IMR-90 (cell line): Measurements from ENCODE around the gene CNIH2. TPM values are rescaled to one million over a fixed set of nuclear protein-coding genes. Genes with fewer than 3 reads are reported as not detected.

ENCODE experiments used
- ATAC-seq: fragments of 200-7000 bp; cut with Tn5 transposase; 2 replicates; pipeline ENCODE4 v1.9.1; 2020; ENCODE audit warnings: low read depth, mild to moderate bottlenecking, moderate library complexity
- BruUV-seq: library from RNA; stranded (reverse); fragments of 400-500 nt; replicated peaks from 2 replicates; lab custom pipeline; 2021; lab: Mats Ljungman, UMichigan
- CTCF ChIA-PET: fragments of 300-600 bp; formaldehyde crosslinking; extraction: SDS; loops from one replicate; lab custom pipeline; 2021; ENCODE audit warnings: antibody characterized with exemption; lab: Yijun Ruan, JAX
- POLR2A ChIA-PET: fragments of 300-600 bp; sonication (Branson Sonifier 250); formaldehyde crosslinking; loops from one replicate; lab custom pipeline; 2022; ENCODE audit warnings: antibody characterized with exemption; ENCODE audit not compliant: unreplicated experiment; lab: Charles Lee
- DNase-seq: peaks from one replicate; pipeline ENCODE4 v3.0.0; 2013
- H2AFZ ChIP-seq: replicated peaks from 2 replicates; pipeline ENCODE3; 2013; ENCODE audit warnings: low read length, mild to moderate bottlenecking; ENCODE audit not compliant: poor library complexity
- H2AK5ac ChIP-seq: 2 replicates; pipeline ENCODE4 v1.6.1; 2013; ENCODE audit warnings: low read depth, low read length, inconsistent platforms
- H2AK9ac ChIP-seq: replicated peaks from 2 replicates; pipeline ENCODE3; 2013; ENCODE audit warnings: mild to moderate bottlenecking, low read depth, low read length, moderate library complexity; ENCODE audit not compliant: poor library complexity
- H2BK120ac ChIP-seq: 2 replicates; pipeline ENCODE4 v1.6.1; 2013; ENCODE audit warnings: low read depth, low read length, inconsistent platforms
- H2BK15ac ChIP-seq: 3 replicates; pipeline ENCODE4 v1.6.1; 2013; ENCODE audit warnings: low read depth, low read length, inconsistent platforms
- H2BK20ac ChIP-seq: 2 replicates; pipeline ENCODE4 v1.6.1; 2013; ENCODE audit warnings: low read depth, mild to moderate bottlenecking, inconsistent platforms, low read length, moderate library complexity
- H2BK5ac ChIP-seq: 2 replicates; pipeline ENCODE4 v1.6.1; 2013; ENCODE audit warnings: mild to moderate bottlenecking, low read depth, low read length, inconsistent platforms; ENCODE audit not compliant: poor library complexity, severe bottlenecking
- H3K14ac ChIP-seq: replicated peaks from 2 replicates; pipeline ENCODE4 v1.6.1; 2013; ENCODE audit warnings: low read depth, low read length, inconsistent platforms
- H3K18ac ChIP-seq: 2 replicates; pipeline ENCODE4 v1.6.1; 2013; ENCODE audit warnings: low read depth, low read length, control low read depth
- H3K23ac ChIP-seq: 2 replicates; pipeline ENCODE4 v1.6.1; 2013; ENCODE audit warnings: low read depth, low read length, inconsistent platforms
- H3K27ac ChIP-seq: 2 replicates; pipeline ENCODE4 v1.5.1; 2013; ENCODE audit warnings: mild to moderate bottlenecking, control low read depth, low read length; ENCODE audit not compliant: insufficient read depth
- H3K27me3 ChIP-seq: 2 replicates; pipeline ENCODE4 v1.6.1; 2013; ENCODE audit warnings: low read length; ENCODE audit not compliant: control insufficient read depth, insufficient read depth
- H3K36me3 ChIP-seq: 2 replicates; pipeline ENCODE4 v1.6.1; 2013; ENCODE audit warnings: low read length, mixed read lengths; ENCODE audit not compliant: control insufficient read depth, insufficient read depth
- H3K4ac ChIP-seq: 2 replicates; pipeline ENCODE4 v1.6.1; 2013; ENCODE audit warnings: low read depth, low read length, inconsistent platforms
- H3K4me1 ChIP-seq: 2 replicates; pipeline ENCODE4 v1.6.1; 2013; ENCODE audit warnings: low read length, mixed read lengths; ENCODE audit not compliant: control insufficient read depth, insufficient read depth
- H3K4me2 ChIP-seq: 2 replicates; pipeline ENCODE4 v1.6.1; 2013; ENCODE audit warnings: low read depth, mild to moderate bottlenecking, control low read depth, low read length, moderate library complexity
- H3K4me3 ChIP-seq: 2 replicates; pipeline ENCODE4 v1.5.1; 2013; ENCODE audit warnings: low read depth, mild to moderate bottlenecking, control low read depth, low read length, moderate library complexity; ENCODE audit not compliant: insufficient read depth
- H3K56ac ChIP-seq: 2 replicates; pipeline ENCODE4 v1.6.1; 2013; ENCODE audit warnings: low read length, inconsistent platforms; ENCODE audit not compliant: insufficient read depth; ENCODE audit errors: extremely low read depth
- H3K79me1 ChIP-seq, 2 experiments: 2 replicates each; pipeline ENCODE4 v1.6.1; 2013; ENCODE audit warnings: low read length in 2 of 2, inconsistent platforms in 1 of 2, low read depth in 1 of 2
- H3K9ac ChIP-seq: 2 replicates; pipeline ENCODE4 v1.6.1; 2013; ENCODE audit warnings: low read depth, low read length, control low read depth
- H3K9me1 ChIP-seq: 2 replicates; pipeline ENCODE4 v1.6.1; 2013; ENCODE audit warnings: low read length, inconsistent platforms; ENCODE audit not compliant: insufficient read depth
- H3K9me3 ChIP-seq: 2 replicates; pipeline ENCODE4 v1.6.1; 2013; ENCODE audit warnings: low read length; ENCODE audit not compliant: control insufficient read depth, insufficient read depth
- H4K20me1 ChIP-seq: 2 replicates; pipeline ENCODE4 v1.6.1; 2013; ENCODE audit warnings: low read length, inconsistent platforms; ENCODE audit not compliant: insufficient read depth
- H4K5ac ChIP-seq: 2 replicates; pipeline ENCODE4 v1.6.1; 2013; ENCODE audit warnings: mild to moderate bottlenecking, low read depth, low read length, control low read depth
- H4K8ac ChIP-seq, 2 experiments: 2 replicates each; pipeline ENCODE4 v1.6.1; 2013; ENCODE audit warnings: low read depth in 2 of 2, low read length in 2 of 2, control low read depth in 1 of 2, inconsistent platforms in 1 of 2
- H4K91ac ChIP-seq: 2 replicates; pipeline ENCODE4 v1.6.1; 2013; ENCODE audit warnings: low read depth, low read length, inconsistent platforms; ENCODE audit not compliant: insufficient read depth
- NFE2L2 ChIP-seq: fragments of 150-350 bp; IDR thresholded peaks from 2 replicates; pipeline ENCODE4 v1.6.1; 2016; ENCODE audit warnings: low read depth, mild to moderate bottlenecking, low read length
- WGBS, 2 experiments: methylation state at CpG; one replicate each; pipeline versions ENCODE4 v1.1.5 to v1.1.7; 2013; ENCODE audit warnings: missing lambda C conversion rate in 2 of 2; ENCODE audit not compliant: insufficient read length in 1 of 2; ENCODE audit errors: extremely low coverage in 2 of 2; 5-methylcytosine and 5-hydroxymethylcytosine counted together
- dilution Hi-C: fragments of 300-500 bp; cut with HindIII; formaldehyde crosslinking; loops from one replicate; pipeline ENCODE4 v1.14.3; 2018; ENCODE audit warnings: low sequenced_read_pairs; ENCODE audit not compliant: unreplicated experiment
- in situ Hi-C: fragments of 300-500 bp; cut with MboI; formaldehyde crosslinking; loops from 3 replicates; pipeline ENCODE4 v1.14.3; 2019; ENCODE audit warnings: low sequenced_read_pairs, inconsistent platforms, mixed read lengths
- intact Hi-C: fragments of 100-400 bp; cut with micrococcal nuclease; formaldehyde crosslinking; loops from 2 replicates; pipeline ENCODE4 v1.10.0; 2022
- polyA plus RNA-seq, 3 experiments: library from polyadenylated mRNA; depleted of rRNA; stranded (reverse); fragments of >200 nt; gene quantifications; 2 replicates each; pipeline ENCODE4 v1.2.3, GENCODE V29; 2012; ENCODE audit warnings: low replicate concordance in 1 of 3
- total RNA-seq: library from RNA; depleted of rRNA; stranded (reverse); fragments of >200 nt; gene quantifications from 2 replicates; pipeline ENCODE4 v1.2.3, GENCODE V29; 2012
- TF ChIP-seq, protein P1 (sequence below): fragments of 150-350 bp; IDR thresholded peaks from 2 replicates; pipeline ENCODE4 v1.6.1; 2016; ENCODE audit warnings: low read depth, mild to moderate bottlenecking, low read length, moderate library complexity, borderline replicate concordance

CNIH2 gene
- total and polyA plus RNA-seq, 2 of the 4 experiments (the other 2 are of a cell fraction), result 0.54 to 3.4 TPM

DNA sequence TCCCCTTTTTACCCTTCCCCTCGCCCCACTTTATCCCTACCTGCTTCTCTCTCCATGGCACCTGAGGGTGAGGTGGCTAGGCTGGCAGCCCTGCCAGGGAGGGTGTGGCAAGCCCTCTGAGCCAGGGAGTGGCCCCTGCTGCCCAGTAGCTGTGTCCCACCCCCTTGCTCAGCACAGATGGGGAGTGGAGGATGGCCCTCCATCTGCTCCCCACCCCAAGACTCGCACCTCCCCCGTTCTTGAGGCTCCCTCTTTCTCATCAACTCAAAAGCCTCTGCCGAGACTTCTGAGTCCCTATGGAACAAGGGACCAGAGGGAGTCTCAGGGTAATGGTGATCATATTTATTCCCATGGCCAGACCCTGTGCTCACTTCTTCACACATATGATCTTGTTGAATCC is 15.4 kb downstream of the CNIH2 start:
- Histone ChIP-seq H3K9me1 (peaks cover 7% of the 10 kb centered on the region; the same call in 1 of the 2 replicates), H3K27me3 (peaks cover 52% of the 10 kb centered on the region), H2AFZ (no peak overlapping the region), H3K36me3 (no peaks in the 10 kb centered on the region), H2AK5ac (no peak overlapping the region), H2BK5ac (no peak overlapping the region), H3K4me3 (no peak overlapping the region), H2BK120ac (no peak overlapping the region), H4K5ac (no peak overlapping the region), H4K20me1 (no peaks in the 10 kb centered on the region), H4K8ac (no peak overlapping the region), H3K56ac (no peak overlapping the region), H2BK20ac (no peak overlapping the region), H3K9me3 (no peaks in the 10 kb centered on the region), H3K4me1 (peaks cover 4% of the 10 kb centered on the region; the same call in 1 of the 2 replicates), H3K79me1 (peaks cover 0 to 3% of the 10 kb centered on the region in 2 experiments; a peak in 3 of 4 replicates), H3K23ac (no peak overlapping the region), H3K14ac (no peak overlapping the region), H3K18ac (no peak overlapping the region), H3K27ac (no peak overlapping the region), H4K91ac (no peak overlapping the region), H3K9ac (no peak overlapping the region), H3K4me2 (no peak overlapping the region), H3K4ac (no peak overlapping the region), H2AK9ac (no peak overlapping the region), H2BK15ac (no peak overlapping the region)
- no CpG with 5 or more reads among the region's 4 CpGs for WGBS, 2 experiments
- intact Hi-C loops (no loop called here), dilution Hi-C loops (no loop called here), in situ Hi-C loops (no loop called here)
- CTCF ChIA-PET, result no interaction called here
- TF ChIP-seq, protein P1, sequence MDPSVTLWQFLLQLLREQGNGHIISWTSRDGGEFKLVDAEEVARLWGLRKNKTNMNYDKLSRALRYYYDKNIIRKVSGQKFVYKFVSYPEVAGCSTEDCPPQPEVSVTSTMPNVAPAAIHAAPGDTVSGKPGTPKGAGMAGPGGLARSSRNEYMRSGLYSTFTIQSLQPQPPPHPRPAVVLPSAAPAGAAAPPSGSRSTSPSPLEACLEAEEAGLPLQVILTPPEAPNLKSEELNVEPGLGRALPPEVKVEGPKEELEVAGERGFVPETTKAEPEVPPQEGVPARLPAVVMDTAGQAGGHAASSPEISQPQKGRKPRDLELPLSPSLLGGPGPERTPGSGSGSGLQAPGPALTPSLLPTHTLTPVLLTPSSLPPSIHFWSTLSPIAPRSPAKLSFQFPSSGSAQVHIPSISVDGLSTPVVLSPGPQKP, result no peak
- no peak for TF ChIP-seq NFE2L2
- DNase-seq (no peak), ATAC-seq (no peak)
- no TSS peak for BruUV-seq
- POLR2A ChIA-PET, result no interaction called here
